ENCODE measurements around the gene LHX4. TPM values are rescaled to one million over a fixed set of nuclear protein-coding genes. Genes with fewer than 3 reads are reported as not detected.

Gene LHX4
- total and polyA plus RNA-seq, 8 donors: 0.03 to 0.19 (median 0.12) TPM; not detected in 3

DNA sequence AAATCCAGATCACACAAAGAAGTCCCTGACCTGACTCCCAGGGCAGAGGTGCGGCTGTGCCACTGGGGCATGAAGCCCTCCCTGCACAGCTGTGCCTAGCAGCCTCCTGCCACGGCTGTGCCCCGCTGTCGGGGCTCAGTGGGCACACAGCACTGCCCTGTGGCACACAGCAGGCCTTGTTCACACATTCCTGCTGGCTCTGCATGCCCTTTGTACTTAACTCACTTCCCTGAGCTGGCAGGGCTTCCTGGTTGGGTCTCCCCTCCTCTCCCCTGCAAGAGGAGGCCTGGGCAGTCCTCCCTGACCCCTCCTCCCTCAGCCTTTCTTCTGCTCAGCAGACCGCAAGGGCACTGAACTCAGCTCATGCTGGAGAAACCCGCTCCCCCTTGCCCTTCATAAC lies 14.8 kb downstream of the LHX4 start:
- WGBS, 2 donors: 86% methylated on average over 6 of the region's 6 CpGs
- H3K36me3 ChIP-seq: no peaks in the 10 kb centered on the region
- ATAC-seq: no peak
- H3K27ac ChIP-seq: no peak overlapping the region
- TF ChIP-seq, protein P1, sequence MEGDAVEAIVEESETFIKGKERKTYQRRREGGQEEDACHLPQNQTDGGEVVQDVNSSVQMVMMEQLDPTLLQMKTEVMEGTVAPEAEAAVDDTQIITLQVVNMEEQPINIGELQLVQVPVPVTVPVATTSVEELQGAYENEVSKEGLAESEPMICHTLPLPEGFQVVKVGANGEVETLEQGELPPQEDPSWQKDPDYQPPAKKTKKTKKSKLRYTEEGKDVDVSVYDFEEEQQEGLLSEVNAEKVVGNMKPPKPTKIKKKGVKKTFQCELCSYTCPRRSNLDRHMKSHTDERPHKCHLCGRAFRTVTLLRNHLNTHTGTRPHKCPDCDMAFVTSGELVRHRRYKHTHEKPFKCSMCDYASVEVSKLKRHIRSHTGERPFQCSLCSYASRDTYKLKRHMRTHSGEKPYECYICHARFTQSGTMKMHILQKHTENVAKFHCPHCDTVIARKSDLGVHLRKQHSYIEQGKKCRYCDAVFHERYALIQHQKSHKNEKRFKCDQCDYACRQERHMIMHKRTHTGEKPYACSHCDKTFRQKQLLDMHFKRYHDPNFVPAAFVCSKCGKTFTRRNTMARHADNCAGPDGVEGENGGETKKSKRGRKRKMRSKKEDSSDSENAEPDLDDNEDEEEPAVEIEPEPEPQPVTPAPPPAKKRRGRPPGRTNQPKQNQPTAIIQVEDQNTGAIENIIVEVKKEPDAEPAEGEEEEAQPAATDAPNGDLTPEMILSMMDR (IDR thresholded peaks at IDR 0.05): no peak
- no peak overlapping the region for H3K4me3 ChIP-seq
- peaks cover 0 to 22% (median under 1%) of the 10 kb centered on the region in 4 donors for H3K27me3 ChIP-seq
- FAIRE-seq: no peak
- intact Hi-C loops (cut with DNase I): no loop called here
- H3K9me3 ChIP-seq: no peaks in the 10 kb centered on the region
- peak in 1 of 6 donors; percentile 24 for DNase-seq
- H3K4me1 ChIP-seq: no peaks in the 10 kb centered on the region

DNA sequence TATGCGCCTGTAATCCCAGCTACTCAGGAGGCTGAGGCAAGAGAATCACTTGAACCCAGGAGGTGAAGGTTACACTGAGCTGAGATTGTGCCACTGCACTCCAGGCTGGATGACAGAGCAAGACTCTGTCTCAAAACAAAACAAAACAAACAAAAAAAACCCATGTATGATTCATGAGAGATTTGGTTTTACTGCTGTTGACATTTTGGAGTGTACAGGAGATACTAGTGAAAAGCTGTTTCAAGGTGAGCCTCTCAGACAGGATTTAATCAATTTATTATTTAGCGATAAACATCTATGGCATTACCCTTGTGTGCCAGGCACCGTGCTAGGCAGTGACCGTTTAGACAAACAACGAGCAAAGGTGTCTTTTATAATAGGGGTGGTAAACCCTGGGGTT lies 16.5 kb downstream of the LHX4 start:
- H3K4me1 ChIP-seq: no peaks in the 10 kb centered on the region
- ATAC-seq: no peak
- no peak for FAIRE-seq
- H3K27me3 ChIP-seq: peaks cover 0 to 5% (median 0%) of the 10 kb centered on the region in 4 donors
- H3K36me3 ChIP-seq: no peaks in the 10 kb centered on the region
- intact Hi-C loops (cut with DNase I): no loop called here
- no peak overlapping the region for H3K4me3 ChIP-seq
- no peak for DNase-seq
- TF ChIP-seq, protein P1 (IDR thresholded peaks at IDR 0.05): no peak
- no peak overlapping the region for H3K27ac ChIP-seq
- WGBS, 2 donors: 84 to 93% methylated on average over 5 of the region's 5 CpGs
- H3K9me3 ChIP-seq: no peaks in the 10 kb centered on the region

DNA sequence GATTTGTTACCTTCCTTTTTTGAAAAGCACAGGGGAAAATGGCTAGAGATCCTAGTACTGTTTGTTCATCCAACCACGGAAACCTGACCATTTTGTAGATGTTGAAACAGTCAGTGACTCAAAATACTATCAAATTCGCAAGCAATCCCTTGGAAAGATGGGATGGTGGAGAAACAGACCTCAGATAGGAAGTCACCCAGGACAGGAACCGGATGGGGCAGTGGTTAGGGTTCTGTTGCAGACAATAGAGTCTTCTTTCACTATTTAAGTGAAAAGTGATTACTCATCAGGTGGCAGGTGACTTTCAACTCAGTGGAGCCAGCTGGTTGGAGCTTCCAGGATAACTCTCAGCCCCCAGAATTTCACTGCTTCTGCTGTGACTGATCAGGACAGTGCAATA lies 17.0 kb downstream of the LHX4 start:
- WGBS, 2 donors: 83 to 84% methylated on average over 3 of the region's 3 CpGs
- FAIRE-seq: no peak
- intact Hi-C loops (cut with DNase I): no loop called here
- DNase-seq: no peak
- H3K27ac ChIP-seq: no peak overlapping the region
- H3K36me3 ChIP-seq: no peaks in the 10 kb centered on the region
- ATAC-seq: no peak
- H3K4me1 ChIP-seq: no peaks in the 10 kb centered on the region
- TF ChIP-seq, protein P1 (IDR thresholded peaks at IDR 0.05): no peak
- H3K4me3 ChIP-seq: no peak overlapping the region
- no peaks in the 10 kb centered on the region for H3K27me3 ChIP-seq
- H3K9me3 ChIP-seq: no peaks in the 10 kb centered on the region

DNA sequence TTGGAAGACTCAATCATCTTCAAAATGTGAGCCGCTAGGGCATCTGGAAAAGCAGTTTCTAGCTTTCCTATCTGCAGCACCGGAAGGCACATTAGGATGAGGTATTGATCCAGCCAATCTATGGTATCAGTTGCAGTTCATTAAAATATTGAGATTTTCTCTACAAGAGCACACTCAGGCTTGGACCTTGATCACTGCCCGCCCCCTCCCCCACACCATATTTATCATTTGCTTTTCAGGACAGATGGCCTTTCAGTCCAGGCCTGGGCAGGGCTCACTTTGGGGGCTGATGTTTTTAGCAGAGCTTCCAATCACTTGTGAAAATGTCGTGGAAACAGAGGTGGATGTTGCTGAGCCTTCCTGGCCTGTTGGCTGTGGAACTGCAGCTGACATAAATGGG lies 17.5 kb downstream of the LHX4 start:
- H3K9me3 ChIP-seq: no peaks in the 10 kb centered on the region
- H3K27ac ChIP-seq: no peak overlapping the region
- H3K36me3 ChIP-seq: no peaks in the 10 kb centered on the region
- FAIRE-seq (no peak), DNase-seq (no peak), ATAC-seq (no peak)
- no peak overlapping the region for H3K4me3 ChIP-seq
- TF ChIP-seq, protein P1 (IDR thresholded peaks at IDR 0.05): no peak
- no peaks in the 10 kb centered on the region for H3K4me1 ChIP-seq
- H3K27me3 ChIP-seq: no peaks in the 10 kb centered on the region
- intact Hi-C loops (cut with DNase I): no loop called here
- 79% methylated on average over 4 of the region's 4 CpGs for WGBS, 2 donors

DNA sequence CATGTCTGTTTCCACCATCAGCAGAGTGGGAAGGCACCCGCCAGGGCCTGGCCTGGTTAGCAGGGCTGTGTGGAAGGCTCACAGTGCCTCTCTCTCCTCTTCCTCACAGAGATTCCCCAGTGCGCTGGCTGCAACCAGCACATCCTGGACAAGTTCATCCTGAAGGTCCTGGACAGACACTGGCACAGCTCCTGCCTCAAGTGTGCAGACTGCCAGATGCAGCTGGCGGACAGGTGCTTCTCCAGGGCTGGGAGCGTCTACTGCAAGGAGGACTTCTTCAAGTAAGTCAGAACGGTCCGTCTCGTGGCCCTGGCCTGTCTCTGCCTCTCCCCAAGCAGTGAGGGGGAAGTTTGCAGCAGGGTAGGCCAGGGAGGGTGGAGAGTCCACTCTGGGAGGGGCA lies 18.1 kb downstream of the LHX4 start:
- FAIRE-seq (no peak), ATAC-seq (no peak), DNase-seq (peak in 2 of 6 donors; percentile 44 to 45)
- H3K9me3 ChIP-seq: no peaks in the 10 kb centered on the region
- TF ChIP-seq, protein P1 (IDR thresholded peaks at IDR 0.05): no peak
- no peak overlapping the region for H3K27ac ChIP-seq
- intact Hi-C loops (cut with DNase I): no loop called here
- no peaks in the 10 kb centered on the region for H3K36me3 ChIP-seq
- H3K4me1 ChIP-seq: no peaks in the 10 kb centered on the region
- 87 to 99% methylated on average over 7 of the region's 7 CpGs for WGBS, 2 donors
- no peak overlapping the region for H3K4me3 ChIP-seq
- no peaks in the 10 kb centered on the region for H3K27me3 ChIP-seq
